ENCODE data around the gene PLA1A. TPM values are rescaled to one million over a fixed set of nuclear protein-coding genes. Genes with fewer than 3 reads are reported as not detected.
"Not testable (repeated sequence)": the region's sequence is repeated elsewhere in the genome, so short reads cannot be mapped to it uniquely, and the experiment has no call there.

Gene PLA1A
- total RNA-seq, 5 donors from 2014 or later (not counting 1 experiment from before 2014, with no cell fraction given), result not detected

GRCh38 chr3:119676771-119677640, 79.3 kb downstream of the PLA1A start, which contains the start of gene COX17:
Gene COX17 (minus strand): TSS chr3:119677406. CDS start chr3:119677310, 96 bp downstream.
- peak; percentile 86 to 99 (median 96) for DNase-seq
- H3K9me3 Mint-ChIP-seq, result no peaks in the 10 kb centered on the region

DNA sequence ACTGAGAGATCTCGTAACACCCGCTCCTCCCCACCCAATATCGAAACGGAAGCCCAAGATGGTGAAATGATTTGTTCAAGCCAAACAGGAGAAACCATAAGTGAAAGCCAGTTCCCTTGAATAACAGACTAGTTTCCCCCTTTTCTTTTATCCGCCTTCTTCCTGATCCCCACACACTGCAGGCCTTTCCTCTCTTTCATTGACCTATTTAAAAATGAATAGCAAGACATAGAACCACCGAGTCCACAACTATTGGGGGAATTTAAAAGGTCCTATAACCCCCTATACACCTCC, 79.9 kb downstream of the PLA1A start:
- Mint-ChIP-seq H3K4me3 (peak overlapping the region; percentile 81 to 87 (median 84)), H3K9me3 (no peaks in the 10 kb centered on the region), H3K4me1 (peaks cover 35 to 36% (median 35%) of the 10 kb centered on the region in 3 donors), H3K27me3 (no peaks in the 10 kb centered on the region), H3K27ac (peak overlapping the region; percentile 94 to 97), H3K36me3 (peaks cover 17% of the 10 kb centered on the region)
- ATAC-seq (replicated peaks in 1 of 4), result no peak
- peaks cover 9 to 15% of the 10 kb centered on the region in 2 experiments for H3K4me1 ChIP-seq (ENCODE audit: control insufficient read depth in 1 of 2, extremely low read depth in 1 of 2, insufficient read depth in 2 of 2, low read length in 2 of 2)
- peak overlapping the region; percentile 72 to 84 for H3K4me3 ChIP-seq (ENCODE audit: control insufficient read depth in 1 of 2, extremely low read depth in 1 of 2, low read length in 1 of 2)
- H3K36me3 ChIP-seq (ENCODE audit: control insufficient read depth in 2 of 2, extremely low read depth in 1 of 2, insufficient read depth in 1 of 2, low read length in 1 of 2), result peaks cover 7 to 31% of the 10 kb centered on the region in 2 donors
- ChIA-PET CTCF (interaction anchor here in 1 of 2 donors (0.6 kb wide), 1 partner anchor 213 kb away, joined by 3 read pairs; no protein-coding TSS in a partner anchor), POLR2A (interaction anchor here in 1 of 2 donors (1.4 kb wide), 1 partner anchor 418 kb away, joined by 5 read pairs; no protein-coding TSS in a partner anchor)
- no peaks in the 10 kb centered on the region for H3K9me3 ChIP-seq
- 0% methylated on average over 1 of the region's 6 CpGs for WGBS (ENCODE audit: insufficient coverage)
- peak overlapping the region; percentile 96 for H3K27ac ChIP-seq (ENCODE audit: low read length)
- no peaks in the 10 kb centered on the region for H3K27me3 ChIP-seq (replicated peaks in 1 of 2; ENCODE audit: control insufficient read depth in 2 of 2, extremely low read depth in 1 of 2, insufficient read depth in 2 of 2, low read length in 1 of 2)
- DNase-seq, result no peak

More at GRCh38 chr3:119676771-119677640, 79.3 kb downstream of the PLA1A start, which contains the start of gene COX17:
- Histone ChIP-seq H3K27ac (ENCODE audit: low read length) (peak within 1 kb of the TSS; percentile 96), H3K36me3 (ENCODE audit: control insufficient read depth in 2 of 2, extremely low read depth in 1 of 2, insufficient read depth in 1 of 2, low read length in 1 of 2) (peaks cover 7 to 31% of the 10 kb centered on the region in 2 donors), H3K4me1 (ENCODE audit: control insufficient read depth in 1 of 2, extremely low read depth in 1 of 2, insufficient read depth in 2 of 2, low read length in 2 of 2) (peaks cover 9 to 15% of the 10 kb centered on the region in 2 experiments), H3K9me3 (no peaks in the 10 kb centered on the region), H3K27me3 (replicated peaks in 1 of 2; ENCODE audit: control insufficient read depth in 2 of 2, extremely low read depth in 1 of 2, insufficient read depth in 2 of 2, low read length in 1 of 2) (no peaks in the 10 kb centered on the region), H3K4me3 (ENCODE audit: control insufficient read depth in 1 of 2, extremely low read depth in 1 of 2, low read length in 1 of 2) (peak within 1 kb of the TSS; percentile 72 to 84)
- peak within 1 kb of the TSS; percentile 81 to 87 (median 84) for H3K4me3 Mint-ChIP-seq
- ChIA-PET CTCF (interaction anchor here in 1 of 2 donors (0.6 to 1.2 kb wide), 4 partner anchors 13 to 919 kb away, joined by 3 read pairs; partner anchors contain the start of gene NDUFB4), POLR2A (interaction anchor here (0.6 to 1.4 kb wide), 4 partner anchors 178 to 1066 kb away, joined by 4 to 5 read pairs (median 4); partner anchors contain the start of genes GTF2E1 (in 1 of the 2) and RABL3 (in 1 of the 2))
- H3K36me3 Mint-ChIP-seq, result peaks cover 20% of the 10 kb centered on the region
- ATAC-seq (replicated peaks in 1 of 4), result peak; percentile 90 to 91 (median 90)
- H3K4me1 Mint-ChIP-seq, result peaks cover 39 to 41% (median 39%) of the 10 kb centered on the region in 3 donors
- under 1% methylated on average over 35 of the region's 54 CpGs for WGBS (ENCODE audit: insufficient coverage)
- H3K27me3 Mint-ChIP-seq, result no peaks in the 10 kb centered on the region
- peak within 1 kb of the TSS; percentile 94 to 97 for H3K27ac Mint-ChIP-seq

- CTCF ChIA-PET, result interaction anchor here (0.6 to 0.9 kb wide), 2 partner anchors 214 to 794 kb away, joined by 3 read pairs; no protein-coding TSS in a partner anchor
- WGBS (ENCODE audit: insufficient coverage), result 98% methylated on average over 6 of the region's 10 CpGs
- H3K27ac ChIP-seq (ENCODE audit: low read length); DNase-seq; H3K27ac Mint-ChIP-seq; POLR2A ChIA-PET; ATAC-seq (replicated peaks in 1 of 4); H3K4me3 ChIP-seq (ENCODE audit: control insufficient read depth in 1 of 2, extremely low read depth in 1 of 2, low read length in 1 of 2); H3K27me3 ChIP-seq (replicated peaks in 1 of 2; ENCODE audit: control insufficient read depth in 2 of 2, extremely low read depth in 1 of 2, insufficient read depth in 2 of 2, low read length in 1 of 2); H3K27me3 Mint-ChIP-seq; H3K9me3 Mint-ChIP-seq; H3K9me3 ChIP-seq: not testable (repeated sequence)
- Mint-ChIP-seq H3K36me3 (peaks cover 12% of the 10 kb centered on the region), H3K4me1 (peaks cover 29 to 31% (median 31%) of the 10 kb centered on the region in 3 donors), H3K4me3 (peak overlapping the region in 2 of 3 donors; percentile 24 to 81)
- H3K4me1 ChIP-seq (ENCODE audit: control insufficient read depth in 1 of 2, extremely low read depth in 1 of 2, insufficient read depth in 2 of 2, low read length in 2 of 2), result peaks cover 9 to 15% of the 10 kb centered on the region in 2 experiments
- peaks cover 4 to 25% of the 10 kb centered on the region in 2 donors for H3K36me3 ChIP-seq (ENCODE audit: control insufficient read depth in 2 of 2, extremely low read depth in 1 of 2, insufficient read depth in 1 of 2, low read length in 1 of 2)
These were observed 80.5 kb downstream of the PLA1A start for GRCh38 chr3:119678209-119678608.

Other genes starting within 250 kb of the PLA1A start
- 10 to 100 TPM; 35.4 to 59.5 (median 38.7) TPM for gene TMEM39A, start 134.3 kb upstream of the PLA1A start, total RNA-seq
- gene POGLUT1, start 128.9 kb upstream of the PLA1A start, total RNA-seq, result 10 to 100 TPM; 28.2 to 43.6 (median 36.4) TPM
- gene TIMMDC1, start 99.3 kb upstream of the PLA1A start, total RNA-seq, result 10 to 100 TPM; 35.9 to 74.3 (median 68.0) TPM
- gene CD80, start 38.3 kb upstream of the PLA1A start, total RNA-seq, result 1 to 10 TPM; 1.3 to 3.5 (median 2.0) TPM
- gene ADPRH, start 18.4 kb upstream of the PLA1A start, total RNA-seq, result 1 to 10 TPM in 4 of 5 donors, under 1 TPM in 1; 0.43 to 3.6 (median 1.5) TPM
- 1 to 10 TPM; 3.6 to 4.8 (median 4.2) TPM for gene POPDC2, start 62.7 kb downstream of the PLA1A start, total RNA-seq
- 10 to 100 TPM; 20.5 to 33.1 (median 30.6) TPM for gene COX17, start 79.5 kb downstream of the PLA1A start, total RNA-seq
- 1 to 10 TPM in 1 of 5 donors, under 1 TPM in 3, not detected in 1; 0.14 to 1.2 (median 0.40) TPM for gene CFAP91, start 105.1 kb downstream of the PLA1A start, total RNA-seq
- gene NR1I2, start 184.2 kb downstream of the PLA1A start, total RNA-seq, result under 1 TPM; 0.21 to 0.61 (median 0.39) TPM

Measured in T-cell (primary cell).